ENCODE results near the gene FERMT3. TPM values are rescaled to one million over a fixed set of nuclear protein-coding genes. Genes with fewer than 3 reads are reported as not detected.

The FERMT3 gene
- total RNA-seq, 1 experiment from 2014 or later = 0.80 TPM

GRCh38 chr11:64261556-64262080 is 55.1 kb downstream of the FERMT3 start:
- Histone ChIP-seq H3K36me3 (replicated peaks; ENCODE audit: control insufficient read depth, insufficient read depth, low read length) (peaks cover 35% of the 10 kb centered on the region), H3K4me3 (ENCODE audit: insufficient read depth, low read depth, low read length) (no peak overlapping the region), H3K27me3 (ENCODE audit: control insufficient read depth, insufficient read depth, low read length) (no peaks in the 10 kb centered on the region)
- DNase-seq = no peak

- DNase-seq = no peak
- Histone ChIP-seq H3K4me3 (ENCODE audit: insufficient read depth, low read depth, low read length) (no peak overlapping the region), H3K36me3 (replicated peaks; ENCODE audit: control insufficient read depth, insufficient read depth, low read length) (peaks cover 34% of the 10 kb centered on the region), H3K27me3 (ENCODE audit: control insufficient read depth, insufficient read depth, low read length) (no peaks in the 10 kb centered on the region)
Observed at GRCh38 chr11:64262271-64263002, 55.9 kb downstream of the FERMT3 start.

- Histone ChIP-seq H3K36me3 (replicated peaks; ENCODE audit: control insufficient read depth, insufficient read depth, low read length) (peaks cover 32% of the 10 kb centered on the region), H3K4me3 (ENCODE audit: insufficient read depth, low read depth, low read length) (no peak overlapping the region), H3K27me3 (ENCODE audit: control insufficient read depth, insufficient read depth, low read length) (no peaks in the 10 kb centered on the region)
- DNase-seq = peak; percentile 80
Observed at GRCh38 chr11:64263021-64263946, 56.8 kb downstream of the FERMT3 start.

DNA sequence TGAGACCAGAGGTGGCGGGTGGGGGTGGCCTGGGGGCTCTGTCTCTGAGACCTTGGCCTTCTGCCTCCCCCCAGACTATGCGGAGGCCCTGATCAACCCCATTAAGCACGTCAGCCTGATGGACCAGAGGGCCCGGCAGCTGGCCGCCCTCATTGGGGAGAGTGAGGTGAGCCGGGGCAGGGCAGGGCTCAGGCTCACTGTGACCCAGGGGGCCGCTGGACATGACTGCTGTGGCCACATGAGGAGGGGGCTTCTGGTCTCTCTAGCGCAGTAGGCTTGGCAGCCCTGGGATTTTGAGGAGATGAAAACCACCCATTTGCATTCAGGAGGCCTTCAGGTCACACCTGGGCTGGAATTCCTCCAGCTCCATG is 57.4 kb downstream of the FERMT3 start:
- no peaks in the 10 kb centered on the region for H3K27me3 ChIP-seq (ENCODE audit: control insufficient read depth, insufficient read depth, low read length)
- H3K36me3 ChIP-seq (replicated peaks; ENCODE audit: control insufficient read depth, insufficient read depth, low read length) = peaks cover 29% of the 10 kb centered on the region
- no peak overlapping the region for H3K4me3 ChIP-seq (ENCODE audit: insufficient read depth, low read depth, low read length)
- no peak for DNase-seq

GRCh38 chr11:64264371-64264852 is 57.9 kb downstream of the FERMT3 start:
- no peaks in the 10 kb centered on the region for H3K27me3 ChIP-seq (ENCODE audit: control insufficient read depth, insufficient read depth, low read length)
- H3K36me3 ChIP-seq (replicated peaks; ENCODE audit: control insufficient read depth, insufficient read depth, low read length) = peaks cover 27% of the 10 kb centered on the region
- DNase-seq = no peak
- no peak overlapping the region for H3K4me3 ChIP-seq (ENCODE audit: insufficient read depth, low read depth, low read length)

- peaks cover 23% of the 10 kb centered on the region for H3K36me3 ChIP-seq (replicated peaks; ENCODE audit: control insufficient read depth, insufficient read depth, low read length)
- DNase-seq = no peak
- H3K27me3 ChIP-seq (ENCODE audit: control insufficient read depth, insufficient read depth, low read length) = no peaks in the 10 kb centered on the region
- H3K4me3 ChIP-seq (ENCODE audit: insufficient read depth, low read depth, low read length) = no peak overlapping the region
Observed at GRCh38 chr11:64265176-64266160, 58.9 kb downstream of the FERMT3 start.

- H3K4me3 ChIP-seq (ENCODE audit: insufficient read depth, low read depth, low read length) = no peak overlapping the region
- H3K27me3 ChIP-seq (ENCODE audit: control insufficient read depth, insufficient read depth, low read length) = no peaks in the 10 kb centered on the region
- DNase-seq = no peak
- peaks cover 21% of the 10 kb centered on the region for H3K36me3 ChIP-seq (replicated peaks; ENCODE audit: control insufficient read depth, insufficient read depth, low read length)
Observed at GRCh38 chr11:64266339-64266738, 59.8 kb downstream of the FERMT3 start.

DNA sequence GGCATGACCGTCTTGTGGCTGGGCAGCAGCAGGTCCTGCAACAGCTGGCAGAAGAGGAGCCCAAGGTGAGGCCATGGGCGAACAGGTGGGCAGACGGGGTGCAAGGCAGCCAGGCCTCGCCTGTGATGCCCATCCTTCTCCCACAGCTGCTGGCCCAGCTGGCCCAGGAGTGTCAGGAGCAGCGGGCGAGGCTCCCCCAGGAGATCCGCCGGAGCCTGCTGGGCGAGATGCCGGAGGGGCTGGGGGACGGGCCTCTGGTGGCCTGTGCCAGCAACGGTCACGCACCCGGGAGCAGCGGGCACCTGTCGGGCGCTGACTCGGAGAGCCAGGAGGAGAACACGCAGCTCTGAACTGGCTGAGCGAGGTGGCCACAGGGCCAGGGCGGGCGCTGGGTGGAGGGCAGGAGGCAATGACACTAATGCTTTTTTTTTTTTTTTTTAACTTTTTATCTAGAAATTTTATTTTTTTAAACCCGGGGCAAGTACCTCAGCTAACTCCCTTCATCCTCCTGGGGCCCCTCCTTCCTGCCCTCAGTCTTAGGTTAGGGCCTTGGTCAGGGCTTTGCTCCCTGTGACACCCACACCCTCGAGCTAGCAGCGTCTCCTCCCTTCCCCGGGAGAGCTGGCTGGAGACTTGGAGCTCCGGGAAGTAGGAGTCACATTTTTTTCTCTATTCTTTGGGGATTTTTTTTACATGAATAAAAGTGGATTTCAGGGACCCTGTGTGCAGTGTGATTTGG is 60.9 kb downstream of the FERMT3 start:
- no peaks in the 10 kb centered on the region for H3K27me3 ChIP-seq (ENCODE audit: control insufficient read depth, insufficient read depth, low read length)
- no peak for DNase-seq
- no peak overlapping the region for H3K4me3 ChIP-seq (ENCODE audit: insufficient read depth, low read depth, low read length)
- peaks cover 15% of the 10 kb centered on the region for H3K36me3 ChIP-seq (replicated peaks; ENCODE audit: control insufficient read depth, insufficient read depth, low read length)

- Histone ChIP-seq H3K4me3 (ENCODE audit: insufficient read depth, low read depth, low read length) (peak overlapping the region; percentile 82), H3K36me3 (replicated peaks; ENCODE audit: control insufficient read depth, insufficient read depth, low read length) (peaks cover 13% of the 10 kb centered on the region), H3K27me3 (ENCODE audit: control insufficient read depth, insufficient read depth, low read length) (no peaks in the 10 kb centered on the region)
- no peak for DNase-seq
Observed at GRCh38 chr11:64268025-64268892, 61.7 kb downstream of the FERMT3 start.

GRCh38 chr11:64268893-64269539 is 62.5 kb downstream of the FERMT3 start:
- Histone ChIP-seq H3K27me3 (ENCODE audit: control insufficient read depth, insufficient read depth, low read length) (no peaks in the 10 kb centered on the region), H3K36me3 (replicated peaks; ENCODE audit: control insufficient read depth, insufficient read depth, low read length) (peaks cover 12% of the 10 kb centered on the region), H3K4me3 (ENCODE audit: insufficient read depth, low read depth, low read length) (peak overlapping the region; percentile 82)
- peak; percentile 76 for DNase-seq

DNA sequence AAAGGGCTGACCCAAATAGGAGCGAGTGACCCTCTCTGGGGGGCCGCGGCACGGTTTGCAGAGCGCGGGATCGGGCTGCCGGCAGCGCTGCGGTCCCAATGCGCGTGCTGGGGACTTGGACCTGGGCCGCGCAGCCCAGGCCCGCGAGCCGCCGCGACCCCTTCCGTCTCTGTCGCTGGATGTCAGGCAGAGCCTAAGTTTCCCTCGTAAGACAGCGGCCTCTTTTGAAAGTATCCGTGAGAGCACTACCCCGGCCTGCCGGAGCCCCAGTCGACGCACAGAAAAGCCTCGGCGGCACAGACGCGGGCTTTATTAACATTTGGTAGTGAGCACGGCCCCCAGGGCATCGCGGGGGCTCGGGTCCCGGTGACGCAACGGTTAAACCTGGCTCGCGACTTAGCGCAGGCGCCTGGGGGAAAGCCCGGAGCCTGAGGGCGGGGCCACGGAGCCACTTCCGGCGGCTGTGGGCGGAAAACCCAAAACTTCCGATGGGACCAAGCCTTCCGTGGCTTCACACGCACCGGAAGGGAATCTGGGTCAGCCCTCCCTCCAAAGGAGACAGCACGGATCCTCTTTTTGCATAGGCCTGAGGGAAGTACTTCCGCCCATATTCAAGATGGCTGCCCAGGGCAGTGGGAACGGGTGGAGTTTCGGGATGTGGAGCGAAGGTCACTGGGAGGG is 63.2 kb downstream of the FERMT3 start:
- Histone ChIP-seq H3K27me3 (ENCODE audit: control insufficient read depth, insufficient read depth, low read length) (no peaks in the 10 kb centered on the region), H3K4me3 (ENCODE audit: insufficient read depth, low read depth, low read length) (peak overlapping the region; percentile 82), H3K36me3 (replicated peaks; ENCODE audit: control insufficient read depth, insufficient read depth, low read length) (peaks cover 10% of the 10 kb centered on the region)
- peak; percentile 96 for DNase-seq
